ENCODE results near the gene SIGLEC8. TPM values are rescaled to one million over a fixed set of nuclear protein-coding genes. Genes with fewer than 3 reads are reported as not detected.

Gene SIGLEC8
- total RNA-seq, result not detected in 2 replicates

GRCh38 chr19:51458051-51458645 lies at the start of gene SIGLEC8:
SIGLEC8 (minus strand) TSS chr19:51458454; CDS start chr19:51458387, 67 bp downstream.

GRCh38 chr19:51501594-51502263 lies 43.5 kb upstream of the SIGLEC8 start, which contains the start of gene SIGLEC12:
SIGLEC12 (minus strand) TSS chr19:51501800; CDS start chr19:51501733, 67 bp downstream.

GRCh38 chr19:51478381-51479234 lies 20.4 kb upstream of the SIGLEC8 start, which contains the start of gene CEACAM18:
CEACAM18 (plus strand) TSS chr19:51478539.

GRCh38 chr19:51417107-51417809 lies 41.0 kb downstream of the SIGLEC8 start, which contains the start of gene SIGLEC10:
SIGLEC10 (minus strand) TSS chr19:51417642; CDS start chr19:51417581, 61 bp downstream.

Other genes with a start within 250 kb of the SIGLEC8 start
- not detected in 2 replicates for gene CD33, start 233.4 kb downstream of the SIGLEC8 start, total RNA-seq
- not detected in 2 replicates for gene SIGLECL1, start 207.4 kb downstream of the SIGLEC8 start, total RNA-seq
- gene IGLON5, start 146.8 kb downstream of the SIGLEC8 start, total RNA-seq, result not detected in 2 replicates
- 0.17 and 0.89 TPM in 2 replicates for gene VSIG10L, start 116.3 kb downstream of the SIGLEC8 start, total RNA-seq
- 77.2 and 84.4 TPM in 2 replicates for gene ETFB, start 92.1 kb downstream of the SIGLEC8 start, total RNA-seq
- 0.89 TPM in 1 of 2 replicates, not detected in the other for gene CLDND2, start 89.5 kb downstream of the SIGLEC8 start, total RNA-seq
- not detected in 2 replicates for gene NKG7, start 85.8 kb downstream of the SIGLEC8 start, total RNA-seq
- not detected in 2 replicates for gene LIM2, start 70.5 kb downstream of the SIGLEC8 start, total RNA-seq
- gene C19orf84, start 67.9 kb downstream of the SIGLEC8 start, total RNA-seq, result not detected in 2 replicates
- not detected in 2 replicates for gene SIGLEC10, start 40.8 kb downstream of the SIGLEC8 start, total RNA-seq
- not detected in 2 replicates for gene CEACAM18, start 20.1 kb upstream of the SIGLEC8 start, total RNA-seq
- not detected in 2 replicates for gene SIGLEC12, start 43.3 kb upstream of the SIGLEC8 start, total RNA-seq
- gene SIGLEC6, start 73.2 kb upstream of the SIGLEC8 start, total RNA-seq, result not detected in 2 replicates
- 1.6 and 3.0 TPM in 2 replicates for gene ZNF175, start 112.8 kb upstream of the SIGLEC8 start, total RNA-seq
- gene SIGLEC5, start 171.9 kb upstream of the SIGLEC8 start, total RNA-seq, result not detected in 2 replicates
- not detected in 2 replicates for gene SIGLEC14, start 188.4 kb upstream of the SIGLEC8 start, total RNA-seq
- gene SPACA6, start 234.9 kb upstream of the SIGLEC8 start, total RNA-seq, result 3.7 and 5.4 TPM in 2 replicates